Measurements from ENCODE around the gene C2CD2.
A peak's percentile ranks its signal among the peaks of the same experiment; 100 is the strongest.

C2CD2 gene

DNA sequence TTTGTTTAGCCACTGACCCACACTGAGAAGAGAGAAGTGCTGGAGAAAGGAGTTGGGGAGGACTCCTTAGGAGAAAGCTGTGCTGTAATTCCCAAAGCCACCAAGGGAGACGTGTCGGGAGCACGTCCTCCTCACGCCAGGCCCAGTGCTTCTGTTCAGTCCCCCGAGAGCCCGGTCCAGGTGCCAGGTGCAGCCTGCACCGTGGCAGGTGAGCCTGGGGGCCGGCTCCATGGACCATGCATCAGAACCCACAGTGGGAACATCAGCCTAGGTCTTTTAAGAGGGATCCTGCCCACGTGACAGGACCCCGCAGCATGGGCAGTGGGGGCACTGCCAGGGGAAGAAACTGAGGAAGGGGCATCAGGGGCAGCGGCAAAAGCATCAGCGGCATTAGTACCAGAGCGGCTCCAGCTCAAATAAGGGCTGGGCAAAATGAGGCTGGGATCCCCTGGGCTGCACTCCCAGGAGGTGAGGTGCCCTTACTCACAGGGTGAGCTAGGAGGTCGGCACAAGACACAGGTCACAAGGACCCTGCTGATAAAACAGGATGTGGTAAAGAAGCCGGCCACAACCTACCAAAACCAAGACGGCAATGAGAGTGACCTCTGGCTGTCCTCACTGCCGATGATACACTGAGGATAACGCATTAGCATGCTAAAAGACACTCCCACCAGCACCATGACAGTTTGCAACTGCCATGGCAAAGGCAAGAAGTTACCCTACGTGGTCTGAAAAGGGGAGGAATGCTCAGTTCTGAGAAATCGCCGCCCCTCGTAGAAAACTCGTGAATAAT lies 50.1 kb downstream of the C2CD2 start:
- no peak for DNase-seq

DNA sequence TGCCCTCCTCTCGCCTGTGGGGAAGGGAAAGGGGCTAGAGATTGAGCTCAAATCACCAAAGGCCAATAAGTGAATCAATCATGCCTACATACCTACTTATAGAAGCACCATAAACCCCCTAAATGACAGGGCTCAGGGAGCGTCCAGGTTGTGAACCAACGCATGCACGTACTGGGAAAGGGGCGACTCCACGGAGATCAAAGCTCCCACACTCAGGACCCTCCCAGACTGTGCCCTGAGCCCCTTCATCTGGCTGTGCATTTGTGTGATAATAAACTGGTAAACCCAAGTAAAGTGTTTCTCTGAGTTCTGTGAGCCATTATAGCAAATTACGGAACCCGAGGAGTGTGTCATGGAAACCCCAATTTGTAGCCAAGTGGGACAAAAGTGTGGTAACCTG lies 50.9 kb downstream of the C2CD2 start:
- DNase-seq, result no peak

DNA sequence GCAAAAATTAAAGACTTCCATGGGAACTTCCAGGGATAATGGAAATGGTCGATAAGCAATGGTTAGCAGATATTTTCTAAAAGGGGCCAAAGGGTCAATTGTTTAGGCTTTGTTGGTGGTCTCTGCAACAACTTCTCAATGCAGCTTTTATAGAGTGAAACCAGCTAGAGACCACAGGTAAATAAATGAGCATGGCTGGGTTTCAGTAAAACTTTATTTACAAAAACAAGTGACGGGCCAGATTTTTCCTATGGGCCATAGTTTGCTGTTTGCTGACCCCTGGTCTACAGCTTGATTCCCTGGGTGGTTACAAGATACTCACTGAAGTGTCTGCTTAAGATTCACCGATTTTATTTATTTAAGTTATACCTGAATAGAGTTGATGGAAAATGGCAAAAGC lies 52.0 kb downstream of the C2CD2 start:
- no peak for DNase-seq

DNA sequence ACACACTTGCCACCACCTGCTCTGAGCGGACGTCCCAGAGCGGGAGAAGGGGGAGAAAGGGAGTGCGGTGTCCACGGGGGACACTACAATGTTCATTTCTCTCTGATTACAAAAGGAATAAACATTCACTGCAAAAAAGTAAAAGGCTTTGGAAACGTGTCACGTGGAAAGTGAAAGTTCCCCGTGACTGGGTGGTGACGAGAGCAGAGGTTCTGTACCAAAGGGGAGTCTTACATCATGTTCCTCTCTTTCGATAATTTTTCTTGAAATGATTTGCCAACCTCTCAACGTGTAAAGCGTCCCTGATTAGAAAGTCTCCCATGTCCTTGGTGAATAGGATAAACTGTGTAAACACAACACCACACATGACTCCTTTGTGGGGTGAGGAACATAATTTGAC lies 52.7 kb downstream of the C2CD2 start:
- DNase-seq, result peak in 1 of 2 donors; percentile 20

DNA sequence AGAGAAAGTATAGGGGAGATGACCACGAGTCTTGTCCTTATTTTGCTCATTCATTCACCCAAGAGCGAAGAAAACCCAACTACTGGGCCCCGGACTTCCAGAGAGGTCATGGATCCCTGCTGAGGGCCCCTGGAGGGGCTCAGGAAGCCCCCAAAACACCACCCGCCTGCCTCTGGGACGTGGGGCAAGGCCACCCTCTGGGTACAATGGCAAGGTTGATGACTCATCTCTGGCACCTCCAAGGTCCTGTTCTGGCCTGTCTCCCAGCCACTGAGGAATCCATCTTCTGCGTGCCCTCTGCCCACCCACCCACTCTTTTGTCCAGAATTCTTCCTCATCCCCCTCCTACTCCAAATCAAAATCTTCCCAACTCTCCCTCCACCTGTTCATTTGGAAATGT lies 53.4 kb downstream of the C2CD2 start:
- DNase-seq, result no peak

DNA sequence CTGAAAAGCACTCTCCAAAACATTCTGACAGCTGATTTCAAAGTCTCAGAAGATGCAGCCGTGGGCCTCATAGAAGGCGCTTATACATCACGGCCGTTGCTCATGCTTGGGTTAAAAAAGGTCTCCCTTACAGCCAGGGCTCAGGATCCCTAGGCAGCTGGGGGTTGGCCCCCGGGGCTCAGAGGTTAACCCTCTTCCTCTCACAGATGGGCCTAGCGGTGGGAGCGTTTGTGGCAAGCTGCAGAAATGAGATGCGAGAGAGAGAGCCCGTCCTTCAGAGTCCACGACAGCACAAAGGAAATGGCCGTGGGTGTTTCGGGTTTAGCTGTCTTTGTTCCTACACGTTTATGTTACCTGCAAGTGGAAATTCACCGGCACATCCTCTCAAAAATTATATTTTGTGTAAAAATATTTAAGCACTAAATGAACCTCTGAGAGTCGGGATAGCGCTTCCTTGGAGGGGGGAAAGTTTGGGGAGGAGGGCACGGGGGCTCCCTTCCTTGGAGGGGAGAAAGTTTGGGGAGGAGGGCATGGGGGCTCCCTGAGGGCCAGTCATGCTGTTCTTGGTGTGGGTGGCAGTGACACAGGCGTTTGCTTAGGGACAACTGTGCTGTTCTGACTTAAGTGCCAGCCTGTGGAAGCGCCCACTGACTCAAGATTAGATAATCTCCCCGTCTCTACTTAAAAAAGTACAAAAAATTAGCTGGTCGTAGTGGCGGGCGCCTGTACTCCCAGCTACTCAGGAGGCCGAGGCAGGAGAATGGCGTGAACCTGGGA lies 54.2 kb downstream of the C2CD2 start:
- peak in 1 of 2 donors; percentile 33 for DNase-seq

DNA sequence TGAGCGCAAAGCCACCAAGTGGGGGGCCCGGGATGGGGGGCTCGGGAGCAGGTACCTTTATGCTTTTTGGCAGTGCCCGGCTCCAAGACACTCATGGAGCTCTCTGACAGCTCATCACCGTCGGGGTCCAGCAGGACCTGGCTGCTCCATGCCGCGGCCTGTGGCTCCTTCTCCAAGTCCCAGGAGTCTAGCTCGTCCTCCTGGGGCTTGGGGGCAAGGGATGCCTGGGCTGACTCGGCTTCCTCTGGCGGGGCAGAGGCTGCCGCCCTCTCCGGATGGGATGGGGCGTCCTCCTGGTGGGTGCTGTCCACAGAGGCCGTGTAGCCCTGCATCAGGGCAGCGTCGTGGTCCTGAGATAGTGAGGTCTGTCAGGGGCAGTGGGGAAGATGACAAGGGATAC lies 54.8 kb downstream of the C2CD2 start:
- DNase-seq, result no peak

DNA sequence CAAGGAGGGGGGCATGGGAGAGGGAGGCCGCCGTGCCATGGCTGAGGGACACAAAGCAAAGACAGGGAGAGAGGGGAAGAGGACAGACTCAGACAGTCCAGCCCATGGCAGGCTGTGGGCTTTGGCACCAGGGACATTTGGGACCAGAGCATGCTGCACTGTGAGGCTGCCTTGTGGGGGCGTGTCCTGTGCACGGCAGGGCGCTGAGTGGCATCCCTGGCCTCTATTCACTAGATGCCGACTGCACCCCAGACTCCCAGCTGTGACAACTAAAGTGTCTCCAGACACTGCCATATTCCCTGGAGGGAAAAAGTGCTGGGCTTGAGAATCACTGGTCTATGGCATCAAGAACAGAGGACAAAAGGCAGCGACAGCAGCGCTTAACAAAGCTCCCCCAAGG lies 56.1 kb downstream of the C2CD2 start:
- no peak for DNase-seq

DNA sequence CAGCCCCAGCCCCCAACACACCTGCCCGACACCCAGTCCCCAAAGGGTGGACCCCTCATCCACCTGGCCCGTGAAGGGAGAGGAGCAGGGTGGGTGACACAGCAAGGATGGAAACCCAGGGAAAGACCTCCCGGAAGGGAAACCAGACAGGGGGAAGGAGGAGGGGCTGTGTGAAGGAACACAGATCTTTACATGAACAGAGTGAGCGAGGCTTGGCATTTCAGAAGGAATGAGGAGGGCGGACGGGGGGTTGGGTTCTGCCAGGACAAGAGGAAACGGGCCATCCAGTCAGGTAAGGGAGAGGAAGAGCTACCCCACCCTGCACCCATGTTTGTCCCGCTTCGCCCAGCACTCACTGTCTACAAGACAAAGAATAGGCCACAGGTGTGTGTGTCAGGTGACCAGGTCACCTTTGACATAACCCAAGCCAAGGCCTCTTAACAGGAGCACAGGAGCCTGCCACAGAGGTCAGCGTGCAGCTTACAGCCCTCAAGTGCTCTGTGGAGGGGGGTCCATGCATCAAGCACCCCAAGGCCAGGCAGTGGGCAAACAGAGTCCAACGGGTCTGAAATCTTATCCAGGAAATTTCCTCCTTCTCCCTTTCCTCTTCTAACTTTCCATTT lies 56.7 kb downstream of the C2CD2 start:
- DNase-seq, result no peak

DNA sequence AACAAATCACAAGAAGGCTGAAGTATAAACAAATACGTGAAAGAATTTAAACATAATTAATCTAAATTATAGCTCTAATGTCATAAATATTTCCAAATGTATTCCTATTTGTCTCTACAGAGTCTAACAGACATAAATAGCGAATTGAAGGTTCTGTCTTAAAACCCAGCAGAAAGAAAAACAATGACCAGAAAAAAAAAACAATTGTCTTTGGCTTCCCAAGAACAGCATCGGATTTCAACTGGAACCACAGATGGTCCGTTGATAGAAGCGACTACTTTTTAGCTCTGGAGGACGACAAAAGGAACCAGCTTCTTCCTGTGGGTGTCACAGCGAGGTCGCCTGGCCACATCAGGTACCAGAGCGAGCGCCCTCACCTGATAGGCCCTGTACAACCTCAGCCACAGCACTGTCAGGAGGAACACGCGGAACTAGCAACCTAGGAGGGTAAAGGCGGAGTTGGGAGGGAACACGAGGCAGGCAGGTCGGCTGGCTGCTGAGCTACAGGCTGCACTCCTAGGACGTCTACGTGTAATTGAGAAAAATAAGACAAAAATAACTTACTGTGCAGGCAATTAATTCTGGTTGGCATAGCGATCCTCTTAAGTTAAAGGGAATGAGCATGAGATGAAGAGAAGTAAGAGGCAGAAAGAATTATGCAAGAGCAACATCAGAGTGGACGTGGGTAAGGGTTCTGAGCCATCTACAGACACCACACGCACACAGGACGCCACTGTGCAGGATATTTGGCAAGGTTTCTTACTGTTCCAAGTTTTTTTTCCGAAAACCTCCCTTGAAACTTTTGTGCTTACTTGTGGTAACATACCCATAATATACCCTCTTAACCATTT lies 58.0 kb downstream of the C2CD2 start:
- peak; percentile 53 to 69 for DNase-seq

DNA sequence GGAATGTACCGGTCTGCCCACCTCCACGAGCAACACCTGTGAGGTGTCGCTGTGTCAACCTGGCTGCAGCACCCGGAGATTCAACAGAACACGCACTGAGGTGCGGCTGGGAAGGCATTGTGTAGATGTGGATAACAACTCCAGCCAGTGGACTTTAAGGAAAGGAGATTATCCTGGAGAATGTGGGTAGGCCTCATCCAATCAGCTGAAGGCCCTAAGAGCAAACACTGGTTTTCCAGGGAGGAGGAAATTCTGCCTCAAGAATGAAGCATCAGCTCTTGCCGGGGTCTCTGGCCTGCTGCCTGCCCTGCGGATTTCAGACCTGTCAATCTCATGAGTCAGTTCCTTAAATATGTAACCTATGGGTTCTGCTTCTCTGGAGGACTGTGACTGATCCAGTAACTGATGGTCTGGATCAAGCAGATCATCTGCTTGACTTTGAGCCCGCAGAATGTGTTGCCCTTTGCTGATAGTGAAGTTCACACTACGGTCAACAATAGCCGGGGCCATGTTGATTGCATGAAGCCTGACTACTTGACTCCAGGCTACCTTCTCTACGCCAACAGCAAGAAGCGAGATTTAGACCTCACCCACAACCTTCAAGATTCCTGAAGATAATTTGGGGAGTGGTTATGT lies 58.8 kb downstream of the C2CD2 start:
- no peak for DNase-seq

DNA sequence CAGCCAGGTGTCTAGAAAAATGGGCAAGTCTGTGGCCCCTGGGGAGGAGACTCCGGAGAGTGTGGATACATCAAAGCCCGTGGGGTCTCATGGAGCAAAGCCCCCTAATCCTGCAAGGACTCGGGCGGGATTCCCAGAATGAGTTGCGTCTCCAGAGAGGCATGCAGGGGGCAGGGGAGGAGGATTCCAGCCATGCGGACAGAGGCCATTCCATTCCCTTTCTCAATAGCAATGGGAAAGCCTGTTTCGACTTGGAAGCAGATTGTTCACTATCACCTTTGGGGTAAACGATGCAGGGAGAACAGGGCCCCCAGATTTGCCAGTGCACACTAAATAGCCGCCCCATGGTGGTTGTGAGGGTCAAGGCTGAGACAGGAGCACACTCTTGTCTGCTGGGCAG lies 59.3 kb downstream of the C2CD2 start:
- DNase-seq, result no peak

DNA sequence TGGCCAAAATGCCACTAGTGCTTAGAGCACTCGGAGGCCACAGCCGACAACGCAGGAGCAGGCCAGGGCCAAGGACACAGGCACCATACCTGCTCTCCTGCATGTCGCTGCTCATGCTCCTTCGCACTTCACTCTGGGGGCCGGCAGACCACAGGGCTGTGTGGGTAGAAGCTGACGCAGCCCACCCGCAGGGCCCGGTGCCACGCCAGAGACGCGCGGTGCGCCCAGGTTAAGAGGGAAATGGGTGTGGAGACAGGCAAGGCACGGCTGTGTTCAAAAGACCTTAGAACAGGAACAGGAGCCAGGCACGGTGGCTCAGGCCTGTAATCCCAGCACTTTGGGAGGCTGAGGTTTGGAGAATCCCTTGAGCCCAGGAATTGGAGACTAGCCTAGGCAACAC lies 61.1 kb downstream of the C2CD2 start:
- no peak for DNase-seq

DNA sequence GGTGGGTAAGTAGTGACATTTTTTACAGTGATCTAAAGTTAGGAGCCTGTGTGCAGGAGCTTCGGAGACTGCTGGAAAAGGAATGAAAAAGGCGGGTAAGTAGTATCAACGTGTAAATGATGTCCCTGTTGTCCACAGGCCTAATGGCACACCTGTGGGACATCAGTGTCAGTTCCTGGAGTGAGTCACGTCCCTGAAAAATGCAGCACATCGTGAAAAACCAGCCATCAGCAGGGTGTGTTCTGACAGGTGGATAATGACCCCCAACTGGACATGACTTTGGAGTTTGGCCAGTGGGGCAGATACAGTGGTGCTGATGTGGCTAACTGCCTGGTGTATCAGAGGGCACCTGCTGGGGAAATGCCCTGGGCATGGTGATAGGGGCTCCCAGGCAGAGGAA lies 62.7 kb downstream of the C2CD2 start:
- no peak for DNase-seq

DNA sequence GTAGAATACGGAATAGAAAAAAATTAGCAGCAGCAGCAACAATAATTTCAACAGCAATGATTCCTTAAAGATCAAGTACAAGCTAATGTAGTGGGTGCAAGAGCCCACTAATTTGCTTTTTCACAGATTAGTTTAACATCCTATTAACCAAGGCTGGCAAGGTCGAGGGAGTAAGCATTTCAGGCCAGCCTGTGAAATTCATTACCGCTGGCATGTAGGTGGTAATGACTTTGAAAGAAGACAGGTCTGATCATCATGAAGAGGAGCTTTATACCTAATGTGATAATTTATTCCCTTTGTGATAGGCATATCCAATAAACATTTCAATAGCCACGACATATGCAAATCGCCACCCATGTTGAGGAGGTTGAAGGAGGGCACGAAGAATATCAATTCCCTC lies 63.5 kb downstream of the C2CD2 start:
- DNase-seq, result no peak

DNA sequence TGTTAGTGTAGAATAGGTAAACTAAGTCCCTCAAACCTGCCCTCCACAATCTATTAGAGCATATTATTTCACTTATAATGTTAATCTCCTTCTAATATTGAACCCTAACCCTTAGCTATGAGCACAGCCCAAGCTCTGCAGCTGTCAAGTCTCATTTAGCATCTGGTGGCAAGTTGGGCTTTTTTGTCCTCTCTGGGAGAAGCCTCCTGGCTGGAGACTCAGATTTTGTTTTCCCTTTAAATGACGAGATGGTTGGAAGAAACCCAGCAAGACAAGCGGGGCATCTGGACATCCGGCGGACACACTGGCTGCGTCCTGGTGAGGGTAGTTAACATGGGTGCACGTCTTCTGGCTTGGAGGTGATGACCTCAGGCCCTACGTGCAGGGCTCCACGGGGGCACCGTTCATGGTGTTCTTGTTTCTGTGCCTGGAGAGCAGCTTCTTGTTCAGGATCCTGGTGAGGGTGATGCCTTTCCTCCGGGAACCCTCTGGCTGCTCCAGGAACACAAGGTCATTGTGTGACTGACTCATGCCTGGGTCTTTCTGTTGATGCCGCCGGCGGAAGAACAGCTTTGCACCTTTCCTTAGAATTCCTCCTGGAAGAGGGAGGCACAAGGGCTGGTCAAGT lies 65.0 kb downstream of the C2CD2 start:
- no peak for DNase-seq

DNA sequence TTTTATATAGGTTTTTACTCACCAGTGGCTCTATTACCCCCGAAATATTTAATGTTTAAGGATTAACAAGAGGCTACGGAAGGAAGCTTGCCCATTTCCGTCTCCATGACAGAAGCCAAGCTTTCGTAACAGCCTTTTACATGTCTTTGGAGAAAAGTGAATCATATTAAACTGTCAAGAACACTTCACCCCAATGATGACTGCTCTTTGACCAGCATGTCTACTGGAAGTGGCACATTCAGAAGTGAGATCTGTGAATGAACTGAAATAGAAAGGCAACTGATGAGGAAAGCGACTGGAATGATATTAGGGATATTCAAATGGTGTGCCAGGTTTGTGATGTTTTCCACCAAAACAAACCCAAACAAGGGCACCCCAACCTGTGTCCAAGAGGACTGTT lies 66.2 kb downstream of the C2CD2 start:
- no peak for DNase-seq

DNA sequence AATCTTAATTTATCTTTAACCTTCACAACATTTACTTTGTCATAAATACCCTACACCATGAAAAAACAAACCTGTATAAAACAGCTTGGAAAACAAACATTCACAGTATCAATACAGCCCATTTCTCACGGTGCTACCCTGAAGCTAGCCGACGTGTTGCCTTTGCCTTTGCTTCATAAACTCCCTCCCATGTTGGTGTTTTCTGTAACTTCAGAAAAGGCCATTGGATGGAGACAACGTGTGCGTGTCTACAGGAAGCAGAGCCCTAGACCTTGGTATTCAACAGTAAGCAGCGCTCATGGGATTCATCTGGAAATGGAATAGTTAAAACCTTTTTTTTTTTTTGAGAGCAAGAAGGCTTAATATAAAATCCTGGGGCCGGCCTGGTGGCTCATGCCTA lies 67.5 kb downstream of the C2CD2 start:
- DNase-seq, result no peak

DNA sequence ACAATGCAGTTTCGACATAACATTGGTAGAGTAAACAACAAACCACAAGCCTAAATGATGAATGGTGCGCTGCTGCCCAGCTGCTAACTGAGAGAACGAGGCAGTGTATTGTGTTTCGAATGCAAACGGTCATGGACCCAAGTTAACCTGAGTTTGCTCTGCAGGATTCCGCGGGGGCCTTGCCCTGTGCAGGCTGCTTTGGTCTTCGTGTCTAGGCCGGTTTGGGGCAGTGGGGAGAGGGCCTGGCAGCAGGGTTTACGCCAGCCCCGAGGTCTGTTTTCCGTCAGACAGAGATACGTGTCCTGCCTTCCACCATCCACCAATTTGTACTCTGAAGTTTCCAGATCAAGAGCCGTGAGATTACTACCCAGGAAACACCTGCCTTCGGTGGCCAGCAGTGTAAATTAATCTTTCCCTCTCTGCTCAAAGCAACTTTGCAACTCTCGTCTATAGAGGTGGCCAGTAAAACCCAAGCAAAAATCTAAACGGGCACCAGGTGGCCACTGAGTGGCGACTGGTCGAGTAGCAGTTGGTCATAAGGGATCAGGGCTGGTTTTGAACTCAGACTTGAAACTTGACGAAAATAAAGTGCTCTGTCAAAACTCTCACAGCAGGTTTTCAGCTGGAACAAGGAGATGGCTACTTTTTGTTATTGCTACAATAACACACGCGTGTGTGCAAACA lies 68.3 kb downstream of the C2CD2 start:
- no peak for DNase-seq

DNA sequence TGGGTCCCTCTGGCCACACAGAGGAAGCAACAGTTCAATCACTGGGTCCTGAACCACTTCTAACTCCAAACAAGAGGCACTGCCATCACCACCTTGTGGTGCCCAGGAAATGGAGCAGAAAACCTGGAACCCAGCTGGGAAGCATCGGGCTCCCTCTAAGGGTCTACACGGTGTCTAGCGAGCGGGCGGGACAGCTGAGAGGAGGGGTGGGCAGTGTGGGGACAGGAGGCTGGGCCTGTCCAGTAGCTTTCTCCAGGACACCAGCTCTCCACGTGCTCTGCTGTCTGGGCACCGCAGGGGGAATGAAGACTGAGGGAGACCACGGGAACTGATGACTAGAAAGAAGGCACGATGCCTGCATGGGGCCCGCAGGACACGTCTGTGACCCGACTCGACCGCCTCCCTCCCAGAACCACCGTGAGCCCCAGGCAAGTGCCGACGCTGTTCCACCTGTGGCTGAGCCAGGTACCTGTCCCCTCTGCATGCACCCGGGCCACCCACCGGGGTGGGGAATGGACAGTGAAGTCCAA lies 69.3 kb downstream of the C2CD2 start:
- no peak for DNase-seq

DNA sequence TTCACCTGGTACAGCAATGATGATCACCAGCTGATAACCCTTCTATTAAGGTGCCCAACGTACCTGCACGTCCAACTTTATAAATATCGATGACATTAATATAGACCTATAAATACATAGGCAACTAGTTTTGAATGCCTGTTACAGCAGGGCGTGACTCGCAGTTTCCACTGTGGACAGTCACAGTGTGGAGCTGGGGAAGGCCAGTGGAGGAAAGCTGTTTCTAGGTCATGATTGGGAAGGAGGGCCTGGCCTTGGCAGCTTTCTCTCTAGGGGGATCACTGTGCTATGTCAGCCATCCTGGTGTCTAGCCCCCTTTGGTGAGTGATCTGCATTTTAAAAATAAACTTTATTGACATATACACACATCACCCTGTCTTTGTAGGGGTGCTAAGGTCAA lies 70.2 kb downstream of the C2CD2 start:
- no peak for DNase-seq

Measured in CD4-positive, alpha-beta T cell treated with Interferon alpha-2 for 1 hour (primary cell).